ENCODE measurements around the gene KLHL21. TPM values are rescaled to one million over a fixed set of nuclear protein-coding genes. Genes with fewer than 3 reads are reported as not detected.
"Not testable (repeated sequence)": the region's sequence is repeated elsewhere in the genome, so short reads cannot be mapped to it uniquely, and the experiment has no call there.

Gene KLHL21
- total RNA-seq, 1 donor from 2014 or later, result 69.5 TPM

GRCh38 chr1:6570100-6570499 is 32.6 kb downstream of the KLHL21 start:
- H3K27me3 ChIP-seq (ENCODE audit: control insufficient read depth, insufficient read depth, low read length), result peaks cover 15% of the 10 kb centered on the region
- no peak for DNase-seq (ENCODE audit: low read depth)
- no peaks in the 10 kb centered on the region for H3K36me3 ChIP-seq (ENCODE audit: control insufficient read depth, insufficient read depth, low read length)
- no peak for TF ChIP-seq CTCF (IDR thresholded peaks at IDR 0.05; ENCODE audit: insufficient read depth, low read length, poor library complexity, severe bottlenecking)
- no peak overlapping the region for H3K4me3 ChIP-seq (ENCODE audit: low read depth, low read length)

- no peak for TF ChIP-seq CTCF (IDR thresholded peaks at IDR 0.05; ENCODE audit: insufficient read depth, low read length, poor library complexity, severe bottlenecking)
- no peaks in the 10 kb centered on the region for H3K36me3 ChIP-seq (ENCODE audit: control insufficient read depth, insufficient read depth, low read length)
- DNase-seq (ENCODE audit: low read depth), result no peak
- no peak overlapping the region for H3K4me3 ChIP-seq (ENCODE audit: low read depth, low read length)
- H3K27me3 ChIP-seq (ENCODE audit: control insufficient read depth, insufficient read depth, low read length), result peaks cover 16% of the 10 kb centered on the region
Measured at GRCh38 chr1:6569033-6569432, 33.6 kb downstream of the KLHL21 start.

- no peak overlapping the region for H3K4me3 ChIP-seq (ENCODE audit: low read depth, low read length)
- H3K36me3 ChIP-seq (ENCODE audit: control insufficient read depth, insufficient read depth, low read length), result no peaks in the 10 kb centered on the region
- H3K27me3 ChIP-seq (ENCODE audit: control insufficient read depth, insufficient read depth, low read length), result peaks cover 5% of the 10 kb centered on the region
- TF ChIP-seq CTCF (IDR thresholded peaks at IDR 0.05; ENCODE audit: insufficient read depth, low read length, poor library complexity, severe bottlenecking), result no peak
- no peak for DNase-seq (ENCODE audit: low read depth)
Measured at GRCh38 chr1:6560267-6560666, 42.4 kb downstream of the KLHL21 start.

GRCh38 chr1:6559161-6559560 is 43.5 kb downstream of the KLHL21 start:
- DNase-seq (ENCODE audit: low read depth); H3K36me3 ChIP-seq (ENCODE audit: control insufficient read depth, insufficient read depth, low read length); H3K27me3 ChIP-seq (ENCODE audit: control insufficient read depth, insufficient read depth, low read length); H3K4me3 ChIP-seq (ENCODE audit: low read depth, low read length): not testable (repeated sequence)

- Histone ChIP-seq H3K36me3 (ENCODE audit: control insufficient read depth, insufficient read depth, low read length) (no peaks in the 10 kb centered on the region), H3K4me3 (ENCODE audit: low read depth, low read length) (no peak overlapping the region), H3K27me3 (ENCODE audit: control insufficient read depth, insufficient read depth, low read length) (no peaks in the 10 kb centered on the region)
- DNase-seq (ENCODE audit: low read depth), result no peak
- no peak for TF ChIP-seq CTCF (IDR thresholded peaks at IDR 0.05; ENCODE audit: insufficient read depth, low read length, poor library complexity, severe bottlenecking)
Measured at GRCh38 chr1:6557597-6557996, 45.1 kb downstream of the KLHL21 start.

GRCh38 chr1:6554907-6555778 is 47.5 kb downstream of the KLHL21 start, which contains the start of gene TAS1R1:
Gene TAS1R1, plus strand, starts transcription at chr1:6555307. Its CDS starts 67 bp downstream, at chr1:6555374.
- TF ChIP-seq CTCF (IDR thresholded peaks at IDR 0.05; ENCODE audit: insufficient read depth, low read length, poor library complexity, severe bottlenecking), result no peak
- no peak for DNase-seq (ENCODE audit: low read depth)
- Histone ChIP-seq H3K27me3 (ENCODE audit: control insufficient read depth, insufficient read depth, low read length) (no peaks in the 10 kb centered on the region), H3K4me3 (ENCODE audit: low read depth, low read length) (peak within 1 kb of the TSS; percentile 99), H3K36me3 (ENCODE audit: control insufficient read depth, insufficient read depth, low read length) (no peaks in the 10 kb centered on the region)
